HK-2 (cell line): ENCODE measurements around the gene ERICH6B.

Experiments
- DNase-seq: peaks from one replicate; pipeline ENCODE4 v3.0.0-alpha.2; 2018; ENCODE audit not compliant: unreplicated experiment

The ERICH6B gene

GRCh38 chr13:45601680-45602079, 13.9 kb downstream of the ERICH6B start:
- DNase-seq, result no peak

- no peak for DNase-seq
These were observed 16.9 kb downstream of the ERICH6B start for GRCh38 chr13:45598597-45598996.

GRCh38 chr13:45596800-45597475, 18.6 kb downstream of the ERICH6B start:
- DNase-seq, result no peak

- no peak for DNase-seq
These were observed 19.6 kb downstream of the ERICH6B start for GRCh38 chr13:45595965-45596364.

GRCh38 chr13:45594764-45595163, 20.8 kb downstream of the ERICH6B start:
- no peak for DNase-seq

GRCh38 chr13:45594227-45594626, 21.3 kb downstream of the ERICH6B start:
- no peak for DNase-seq

GRCh38 chr13:45592758-45593157, 22.8 kb downstream of the ERICH6B start:
- DNase-seq, result no peak

- DNase-seq, result no peak
These were observed 25.5 kb downstream of the ERICH6B start for GRCh38 chr13:45590066-45590465.

GRCh38 chr13:45587897-45588296, 27.6 kb downstream of the ERICH6B start:
- no peak for DNase-seq

- no peak for DNase-seq
These were observed 30.7 kb downstream of the ERICH6B start for GRCh38 chr13:45584816-45585215.

GRCh38 chr13:45582408-45583076, 33.0 kb downstream of the ERICH6B start:
- no peak for DNase-seq

- DNase-seq, result no peak
These were observed 39.1 kb downstream of the ERICH6B start for GRCh38 chr13:45576466-45576865.

- DNase-seq, result no peak
These were observed 39.7 kb downstream of the ERICH6B start for GRCh38 chr13:45575830-45576180.

GRCh38 chr13:45575146-45575829, 40.3 kb downstream of the ERICH6B start:
- no peak for DNase-seq

GRCh38 chr13:45565331-45565730, 50.2 kb downstream of the ERICH6B start:
- no peak for DNase-seq

GRCh38 chr13:45564133-45564776, 51.3 kb downstream of the ERICH6B start:
- no peak for DNase-seq

- DNase-seq, result no peak
These were observed 60.9 kb downstream of the ERICH6B start for GRCh38 chr13:45554604-45555109.

GRCh38 chr13:45548281-45548680, 67.3 kb downstream of the ERICH6B start:
- no peak for DNase-seq

GRCh38 chr13:45546410-45546765, 69.2 kb downstream of the ERICH6B start:
- DNase-seq, result no peak

- no peak for DNase-seq
These were observed 69.7 kb downstream of the ERICH6B start for GRCh38 chr13:45545686-45546409.

GRCh38 chr13:45544520-45544919, 71.0 kb downstream of the ERICH6B start:
- DNase-seq, result no peak

- DNase-seq, result no peak
These were observed 72.7 kb downstream of the ERICH6B start for GRCh38 chr13:45542878-45543277.
